ENCODE measurements around the gene BCAN. TPM values are rescaled to one million over a fixed set of nuclear protein-coding genes. Genes with fewer than 3 reads are reported as not detected.

BCAN gene
- total RNA-seq, 1 experiment from 2014 or later = 1.2 TPM

DNA sequence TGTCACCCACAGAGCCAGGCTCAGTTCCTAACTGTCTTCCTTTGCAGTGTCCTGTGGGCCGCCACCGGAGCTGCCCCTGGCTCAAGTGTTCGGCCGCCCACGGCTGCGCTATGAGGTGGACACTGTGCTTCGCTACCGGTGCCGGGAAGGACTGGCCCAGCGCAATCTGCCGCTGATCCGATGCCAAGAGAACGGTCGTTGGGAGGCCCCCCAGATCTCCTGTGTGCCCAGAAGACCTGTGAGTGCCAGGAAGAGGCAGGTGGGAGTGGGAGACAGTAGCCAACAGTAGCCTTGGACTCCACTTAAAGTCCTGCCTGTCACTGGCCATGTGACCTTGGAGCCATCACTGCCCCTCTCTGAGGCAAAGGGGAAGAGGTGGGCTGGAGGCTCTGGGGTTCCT, 16.6 kb downstream of the BCAN start:
- Histone ChIP-seq H3K27me3 (ENCODE audit: insufficient read depth, low read length) (no peaks in the 10 kb centered on the region; the same call in 1 of the 2 replicates), H3K23ac (ENCODE audit: insufficient read length, low read depth, low read length) (no peak overlapping the region), H4K5ac (ENCODE audit: insufficient read length, low read depth, low read length) (no peak overlapping the region), H3K4me1 (ENCODE audit: insufficient read depth, low read length) (peaks cover 7% of the 10 kb centered on the region; the same call in 1 of the 2 replicates), H3K4ac (ENCODE audit: low read depth, low read length) (no peak overlapping the region), H3K18ac (ENCODE audit: insufficient read length, low read depth, low read length) (no peak overlapping the region), H3K9me3 (ENCODE audit: control insufficient read depth, low read depth, low read length) (no peaks in the 10 kb centered on the region), H2BK15ac (ENCODE audit: low read depth, low read length) (no peak overlapping the region), H3K79me1 (ENCODE audit: insufficient read depth, low read depth, low read length, poor library complexity, severe bottlenecking) (no peaks in the 10 kb centered on the region), H4K91ac (ENCODE audit: insufficient read length, low read depth, low read length) (no peak overlapping the region), H3K56ac (ENCODE audit: insufficient read length, low read depth, low read length) (no peak overlapping the region), H3K9ac (ENCODE audit: extremely low read depth, insufficient read length, low read length) (no peak overlapping the region), H2AFZ (ENCODE audit: low read length) (no peak overlapping the region), H3K14ac (ENCODE audit: insufficient read depth, low read length) (no peak overlapping the region), H3K23me2 (ENCODE audit: insufficient read length, low read depth, low read length, poor library complexity, severe bottlenecking) (peaks cover 10% of the 10 kb centered on the region), H2AK5ac (ENCODE audit: insufficient read length, low read length) (no peak overlapping the region), H3T11ph (ENCODE audit: low read length) (no peak overlapping the region), H2BK12ac (ENCODE audit: insufficient read length, low read depth, low read length) (no peak overlapping the region), H2BK120ac (ENCODE audit: low read depth, low read length, poor library complexity, severe bottlenecking) (no peak overlapping the region), H3K79me2 (ENCODE audit: insufficient read depth, low read length) (no peaks in the 10 kb centered on the region), H4K20me1 (ENCODE audit: control insufficient read depth, insufficient read depth, insufficient read length) (no peaks in the 10 kb centered on the region), H2BK20ac (ENCODE audit: low read depth, low read length, poor library complexity, severe bottlenecking) (no peak overlapping the region), H3K27ac (ENCODE audit: insufficient read length, low read depth, low read length) (no peak overlapping the region), H3K4me2 (ENCODE audit: insufficient read depth, insufficient read length, low read length) (no peak overlapping the region), H4K8ac (replicated peaks; ENCODE audit: insufficient read length, low read depth, low read length) (no peak overlapping the region), H2BK5ac (ENCODE audit: insufficient read length, low read length) (no peak overlapping the region)
- WGBS (ENCODE audit: extremely low coverage, insufficient read length, low lambda C conversion rate) = no CpG with 5 or more reads among the region's 14 CpGs
- Mint-ChIP-seq H3K36me3 (ENCODE audit: insufficient read depth in 1 of 3, low read depth in 3 of 3) (no peaks in the 10 kb centered on the region), H3K4me3 (no peak overlapping the region), H3K27me3 (ENCODE audit: low read depth) (peaks cover 62% of the 10 kb centered on the region), H3K4me1 (peaks cover 71 to 72% of the 10 kb centered on the region in 2 experiments), H3K27ac (no peak overlapping the region), H3K9me3 (no peaks in the 10 kb centered on the region)
- DNase-seq = no peak
- TF ChIP-seq, protein P1, sequence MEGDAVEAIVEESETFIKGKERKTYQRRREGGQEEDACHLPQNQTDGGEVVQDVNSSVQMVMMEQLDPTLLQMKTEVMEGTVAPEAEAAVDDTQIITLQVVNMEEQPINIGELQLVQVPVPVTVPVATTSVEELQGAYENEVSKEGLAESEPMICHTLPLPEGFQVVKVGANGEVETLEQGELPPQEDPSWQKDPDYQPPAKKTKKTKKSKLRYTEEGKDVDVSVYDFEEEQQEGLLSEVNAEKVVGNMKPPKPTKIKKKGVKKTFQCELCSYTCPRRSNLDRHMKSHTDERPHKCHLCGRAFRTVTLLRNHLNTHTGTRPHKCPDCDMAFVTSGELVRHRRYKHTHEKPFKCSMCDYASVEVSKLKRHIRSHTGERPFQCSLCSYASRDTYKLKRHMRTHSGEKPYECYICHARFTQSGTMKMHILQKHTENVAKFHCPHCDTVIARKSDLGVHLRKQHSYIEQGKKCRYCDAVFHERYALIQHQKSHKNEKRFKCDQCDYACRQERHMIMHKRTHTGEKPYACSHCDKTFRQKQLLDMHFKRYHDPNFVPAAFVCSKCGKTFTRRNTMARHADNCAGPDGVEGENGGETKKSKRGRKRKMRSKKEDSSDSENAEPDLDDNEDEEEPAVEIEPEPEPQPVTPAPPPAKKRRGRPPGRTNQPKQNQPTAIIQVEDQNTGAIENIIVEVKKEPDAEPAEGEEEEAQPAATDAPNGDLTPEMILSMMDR (conservative IDR thresholded peaks at IDR 0.05) = no peak
